ENCODE data around the gene CSF1R. TPM values are rescaled to one million over a fixed set of nuclear protein-coding genes. Genes with fewer than 3 reads are reported as not detected.

The CSF1R gene
- total RNA-seq, 1 donor from 2014 or later: not detected

GRCh38 chr5:150073677-150074076 lies 12.7 kb downstream of the CSF1R start:
- intact Hi-C loops (cut with micrococcal nuclease): no loop called here

DNA sequence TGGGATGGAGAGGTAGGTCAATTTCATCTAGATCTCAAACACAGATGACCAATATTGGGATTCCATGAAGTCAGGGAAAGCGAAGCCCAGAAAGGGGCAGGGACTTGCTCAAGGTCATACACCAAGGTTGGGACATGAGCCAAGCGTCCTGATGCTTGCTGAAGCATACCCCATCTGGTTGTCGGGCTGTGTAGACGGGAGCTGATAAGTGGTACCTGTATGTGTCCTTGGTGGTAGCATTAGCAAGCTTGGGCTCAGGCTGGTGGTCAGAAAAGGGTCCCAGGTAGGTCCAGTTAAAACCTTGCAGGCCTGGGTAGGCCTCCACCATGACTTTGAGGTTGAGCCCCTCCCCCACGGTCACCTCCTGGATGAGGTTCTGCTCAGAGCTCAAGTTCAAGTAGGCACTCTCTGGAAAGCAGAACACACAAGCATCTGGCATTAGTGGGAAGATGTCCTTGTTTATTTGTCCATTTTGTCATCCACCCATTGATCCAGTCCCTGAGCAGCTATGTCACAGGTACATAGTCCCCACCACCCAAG lies 13.2 kb downstream of the CSF1R start:
- intact Hi-C loops (cut with micrococcal nuclease): no loop called here

GRCh38 chr5:150070821-150071220 lies 15.5 kb downstream of the CSF1R start:
- intact Hi-C loops (cut with micrococcal nuclease): no loop called here

DNA sequence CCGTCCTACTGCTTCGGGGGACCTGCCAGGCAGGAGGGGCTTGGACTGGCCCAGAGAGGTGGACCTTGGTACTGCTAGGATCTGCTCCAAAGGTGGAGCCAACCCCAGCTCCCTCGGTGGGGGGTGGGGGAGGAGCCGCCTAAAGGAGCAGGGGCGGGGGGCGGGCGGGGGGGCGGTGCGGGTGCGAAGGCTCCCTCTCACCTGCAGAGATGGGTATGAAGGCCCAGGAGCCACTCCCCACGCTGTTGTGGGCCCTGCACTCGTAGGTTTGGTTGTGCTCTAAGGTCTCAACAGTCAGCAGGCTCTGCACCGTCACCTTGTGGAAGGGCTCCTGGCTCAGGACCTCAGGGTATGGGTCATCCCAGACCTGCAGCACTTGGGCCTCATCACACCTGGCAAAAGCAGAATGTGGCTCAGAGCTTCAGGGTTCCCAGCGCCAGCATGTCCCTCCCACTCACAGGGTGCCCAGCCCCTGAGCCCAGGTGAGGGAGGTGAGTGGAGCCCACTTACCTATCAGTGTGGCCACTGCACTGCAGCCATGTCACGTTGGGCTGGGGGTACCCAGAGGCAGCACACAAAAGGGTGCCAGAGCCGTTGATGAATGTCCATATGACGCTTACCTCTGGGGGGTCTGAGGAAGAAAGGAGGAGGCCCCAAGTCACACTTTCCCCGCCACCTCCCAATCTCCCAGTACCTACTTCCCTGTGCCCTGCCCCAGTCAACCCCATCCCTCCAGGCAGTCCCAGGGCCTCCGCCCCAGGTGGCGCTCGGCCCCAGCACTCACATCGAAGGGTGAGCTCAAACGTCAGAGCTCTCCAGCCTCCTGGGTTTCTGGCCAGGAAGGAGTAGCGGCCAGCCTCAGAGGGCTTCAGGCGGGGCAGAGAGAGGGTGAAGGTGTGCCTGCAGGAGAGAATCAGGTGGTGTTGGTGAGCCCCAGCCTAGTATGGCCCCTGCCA lies 16.4 kb downstream of the CSF1R start:
- intact Hi-C loops (cut with micrococcal nuclease): no loop called here

GRCh38 chr5:150068961-150069645 lies 17.3 kb downstream of the CSF1R start:
- intact Hi-C loops (cut with micrococcal nuclease): no loop called here

DNA sequence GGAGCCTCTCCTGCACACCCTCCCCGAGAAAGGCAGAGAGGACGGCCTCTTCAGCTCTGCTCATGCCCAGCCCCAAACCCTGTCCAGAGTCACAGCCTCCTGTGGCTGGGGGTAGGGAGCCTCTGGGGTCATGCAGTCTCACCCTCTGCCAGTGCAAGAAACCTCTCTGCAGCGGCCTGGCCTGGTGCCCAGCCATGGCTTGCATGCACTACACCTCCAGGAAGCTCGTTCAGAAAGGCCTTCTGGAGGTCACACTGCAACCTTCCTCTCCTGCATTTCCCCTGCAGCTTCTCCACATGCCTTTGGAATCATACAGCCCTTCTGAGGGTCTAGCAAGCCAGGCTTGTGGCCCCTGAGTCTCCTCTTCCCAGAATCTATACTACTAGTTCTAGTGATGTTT lies 17.9 kb downstream of the CSF1R start:
- intact Hi-C loops (cut with micrococcal nuclease): no loop called here

GRCh38 chr5:150068071-150068470 lies 18.3 kb downstream of the CSF1R start:
- intact Hi-C loops (cut with micrococcal nuclease): no loop called here

DNA sequence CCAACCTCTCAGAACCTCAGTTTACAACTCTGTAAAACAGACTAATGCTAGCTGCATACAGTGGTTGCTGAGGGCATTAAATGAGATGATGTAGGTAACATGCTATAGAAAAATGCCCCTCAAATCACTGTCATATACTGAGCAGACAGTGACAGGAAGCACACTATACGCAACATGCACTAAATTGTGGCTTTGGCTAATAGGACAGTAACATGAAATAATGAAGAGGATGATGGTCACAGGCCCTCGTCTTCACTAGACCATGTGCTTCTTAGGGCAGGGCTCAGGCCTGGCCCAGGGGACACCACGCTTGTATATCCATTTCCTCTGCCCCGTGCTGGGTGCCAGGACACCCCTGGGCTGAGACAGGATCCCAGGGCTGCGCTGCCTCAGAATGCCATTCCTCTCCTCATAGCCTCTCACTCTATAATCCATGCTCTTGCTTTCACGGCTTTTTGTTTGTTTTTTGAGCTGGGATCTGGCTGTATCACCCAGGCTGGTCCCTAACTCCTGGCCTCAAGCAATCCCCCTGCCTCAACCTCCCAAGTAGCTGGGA lies 18.9 kb downstream of the CSF1R start:
- intact Hi-C loops (cut with micrococcal nuclease): loop anchor here (2.0 kb wide), 2 partner anchors 37 to 67 kb away; partner anchors contain the start of genes HMGXB3 and TIGD6

DNA sequence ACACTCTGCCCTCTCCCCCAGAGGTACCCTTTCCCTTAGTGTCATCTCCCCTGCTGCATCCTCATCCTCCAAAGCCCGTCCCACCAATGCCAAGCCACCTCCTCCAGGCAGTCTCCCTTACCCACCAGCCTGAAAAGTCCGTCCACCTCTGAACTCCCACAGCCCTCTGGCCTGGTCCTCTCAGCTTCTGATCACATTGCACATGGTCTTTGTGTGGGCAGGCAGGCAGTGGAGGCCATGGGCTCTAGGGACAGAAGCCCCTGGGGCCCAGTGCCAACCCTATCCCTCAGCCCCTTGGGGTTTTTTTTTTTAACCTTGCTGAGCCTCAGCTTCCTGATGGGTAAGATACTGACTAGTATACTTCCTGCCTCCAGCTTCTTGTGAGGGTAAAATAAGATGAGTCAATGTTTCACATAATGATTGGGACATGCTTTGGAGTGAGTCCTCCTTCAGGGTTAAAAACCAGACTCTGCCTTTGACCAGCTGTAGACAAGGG lies 19.4 kb downstream of the CSF1R start:
- intact Hi-C loops (cut with micrococcal nuclease): loop anchor here (2.0 kb wide), 2 partner anchors 38 to 66 kb away; partner anchors contain the start of genes HMGXB3 and TIGD6

GRCh38 chr5:150066436-150066835 lies 19.9 kb downstream of the CSF1R start:
- intact Hi-C loops (cut with micrococcal nuclease): loop anchor here (2.0 kb wide), 2 partner anchors 38 to 66 kb away; partner anchors contain the start of genes HMGXB3 and TIGD6

GRCh38 chr5:150065886-150066285 lies 20.5 kb downstream of the CSF1R start:
- intact Hi-C loops (cut with micrococcal nuclease): loop anchor here (2.0 kb wide), 2 partner anchors 39 to 65 kb away; partner anchors contain the start of genes HMGXB3 and TIGD6

DNA sequence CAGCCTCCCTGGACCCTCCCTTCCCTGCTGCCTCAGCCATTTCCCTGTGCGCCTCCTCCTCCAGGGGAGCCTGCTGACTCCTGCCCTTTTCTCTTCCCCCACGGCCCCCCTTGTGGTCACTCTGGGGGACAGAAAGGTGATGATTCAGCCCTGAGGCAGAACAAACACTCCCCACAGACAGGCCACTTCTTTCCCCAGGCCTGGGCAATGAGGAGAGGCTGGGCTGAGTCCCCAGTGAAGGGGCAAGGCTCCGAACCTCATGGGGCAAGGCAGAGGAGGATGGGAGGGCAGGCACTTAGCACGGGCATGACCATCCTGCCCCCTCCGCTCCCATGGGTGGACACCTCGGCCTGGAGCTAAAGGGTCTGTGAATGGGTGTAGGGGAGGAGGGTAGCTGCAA lies 21.0 kb downstream of the CSF1R start:
- intact Hi-C loops (cut with micrococcal nuclease): no loop called here

GRCh38 chr5:150064681-150065220 lies 21.6 kb downstream of the CSF1R start:
- intact Hi-C loops (cut with micrococcal nuclease): no loop called here

DNA sequence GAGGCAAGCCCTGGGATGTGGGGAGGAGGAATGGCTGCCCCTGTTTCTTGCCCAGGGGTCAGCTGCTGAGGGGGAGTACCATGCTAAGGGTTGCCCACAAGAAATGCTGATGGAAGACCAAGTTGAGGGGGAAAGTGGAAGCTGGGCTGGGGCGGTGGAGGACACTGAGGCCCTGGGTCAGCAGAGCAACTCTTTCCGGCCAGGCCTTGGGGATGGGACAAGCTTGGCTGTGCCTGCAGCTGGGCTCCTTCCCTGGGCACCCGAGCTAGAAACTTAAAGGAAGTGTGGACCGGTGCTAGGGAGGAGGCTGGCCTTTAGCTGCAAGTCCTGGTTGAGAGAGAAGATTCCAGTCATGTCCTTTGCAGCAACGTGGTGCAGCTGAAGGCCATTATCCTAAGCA lies 22.7 kb downstream of the CSF1R start:
- intact Hi-C loops (cut with micrococcal nuclease): no loop called here

DNA sequence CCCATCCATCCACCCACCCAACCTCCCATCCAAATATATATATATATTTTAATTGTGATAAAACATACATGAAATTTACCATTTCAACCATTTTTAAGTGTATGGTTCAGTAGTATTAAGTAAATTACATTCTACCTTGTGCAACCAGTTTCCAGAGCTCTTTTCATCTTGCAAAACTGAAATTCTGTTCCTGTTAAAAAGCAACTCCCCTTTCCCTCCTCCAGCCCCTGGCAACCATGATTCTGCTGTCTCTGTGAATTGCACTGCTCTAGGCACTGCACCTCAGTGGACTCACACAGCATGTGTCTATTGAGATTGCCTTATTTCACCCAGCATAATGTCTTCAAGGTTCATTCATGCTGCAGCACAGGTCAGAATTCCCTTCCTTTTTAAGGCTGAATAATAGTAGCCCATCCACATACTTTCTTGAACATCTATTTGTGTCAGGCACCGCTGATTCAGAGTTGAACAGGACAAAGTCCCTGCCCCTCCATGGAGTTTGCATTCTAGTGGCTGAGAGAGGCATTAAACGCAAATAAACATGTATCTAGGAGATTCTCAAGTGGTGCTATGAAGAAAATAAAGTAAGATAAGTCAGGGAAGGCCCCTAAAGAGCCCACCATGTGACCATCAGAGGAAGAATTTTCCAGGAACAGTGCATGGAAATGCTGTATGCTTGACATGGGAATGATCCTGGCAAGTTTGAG lies 24.0 kb downstream of the CSF1R start:
- intact Hi-C loops (cut with micrococcal nuclease): no loop called here

DNA sequence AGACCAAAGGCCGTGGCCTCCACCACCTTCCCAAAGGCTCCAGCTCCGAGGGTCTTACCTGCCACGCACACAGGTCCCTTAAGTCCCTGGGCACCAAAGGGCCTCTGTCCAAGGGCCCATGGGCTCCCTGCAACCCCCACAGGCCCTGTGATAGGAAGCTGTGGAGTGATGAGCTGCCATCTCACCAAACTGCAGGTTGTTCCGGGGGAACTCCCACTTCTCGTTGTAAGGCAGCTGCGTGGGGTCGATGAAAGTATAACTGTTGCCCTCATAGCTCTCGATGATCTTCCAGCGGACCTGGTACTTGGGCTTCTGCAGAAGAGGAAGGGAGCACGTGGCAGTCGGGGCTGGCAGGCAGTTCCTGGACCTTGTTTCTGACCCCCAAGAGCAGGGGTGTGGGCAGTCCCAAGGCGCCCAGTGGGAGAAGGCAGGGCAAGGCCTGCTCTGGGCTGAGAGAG lies 24.8 kb downstream of the CSF1R start:
- intact Hi-C loops (cut with micrococcal nuclease): no loop called here

GRCh38 chr5:150060471-150060870 lies 25.9 kb downstream of the CSF1R start:
- intact Hi-C loops (cut with micrococcal nuclease): no loop called here

DNA sequence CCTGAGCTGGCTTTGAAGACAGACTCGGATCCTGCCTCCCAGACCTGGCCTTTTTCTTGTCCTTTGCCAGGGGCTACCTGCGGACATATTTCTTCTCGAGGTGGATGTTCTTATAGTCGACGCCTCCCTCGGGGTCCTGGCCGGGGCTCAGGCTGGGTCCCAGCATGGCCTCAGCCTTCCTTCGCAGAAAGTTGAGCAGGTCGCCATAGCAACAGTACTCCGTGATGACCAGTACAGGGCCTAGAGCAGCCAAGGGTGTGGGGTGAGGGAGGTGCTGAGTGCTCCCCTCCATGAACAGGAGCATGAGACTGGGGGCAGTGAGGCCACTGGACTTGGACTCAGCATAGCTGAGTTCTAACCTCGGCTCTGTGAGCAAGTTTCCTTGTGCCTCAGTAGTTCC lies 26.7 kb downstream of the CSF1R start:
- intact Hi-C loops (cut with micrococcal nuclease): no loop called here

DNA sequence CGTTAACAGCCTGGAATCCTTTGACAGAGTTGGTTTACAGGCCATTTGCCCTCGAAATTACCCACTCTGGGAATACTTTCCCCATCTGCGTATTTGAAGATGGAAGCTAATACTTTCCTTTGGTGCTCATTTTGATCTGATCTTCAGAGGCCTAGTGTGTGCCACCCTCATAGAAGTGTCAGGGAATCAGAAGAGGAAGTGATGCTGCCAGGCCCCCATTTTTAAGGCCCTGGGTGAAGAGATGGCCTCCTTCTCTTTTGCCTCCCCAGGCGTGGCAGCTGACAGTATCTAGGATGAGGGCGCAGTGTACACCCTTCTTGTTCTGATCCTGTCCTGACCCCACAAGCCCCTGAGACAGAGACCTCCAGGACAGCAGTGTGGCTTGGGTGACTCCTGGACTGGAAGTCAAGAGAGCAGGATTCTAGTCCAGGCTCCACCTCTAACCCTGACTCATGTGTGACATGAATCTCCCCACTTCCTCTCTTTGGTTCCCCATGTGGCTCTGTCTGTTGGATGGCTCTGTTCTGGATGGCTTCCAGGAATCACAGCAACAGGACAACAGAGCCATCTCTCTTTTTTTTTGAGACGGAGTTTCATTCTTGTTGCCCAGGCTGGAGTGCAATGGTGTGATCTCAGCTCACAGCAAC lies 27.8 kb downstream of the CSF1R start:
- intact Hi-C loops (cut with micrococcal nuclease): no loop called here

GRCh38 chr5:150057996-150058395 lies 28.4 kb downstream of the CSF1R start:
- intact Hi-C loops (cut with micrococcal nuclease): no loop called here
